H9 (cell line): ENCODE data around the gene UNC79. TPM values are rescaled to one million over a fixed set of nuclear protein-coding genes. Genes with fewer than 3 reads are reported as not detected.

ENCODE experiments used
- DNase-seq: peaks from one replicate; pipeline ENCODE4 v3.0.0-alpha.2; 2017
- H2AFZ ChIP-seq: one replicate; pipeline ENCODE4 v1.6.1; 2013; ENCODE audit warnings: mild to moderate bottlenecking, low read length, control low read depth, moderate library complexity
- H2AK5ac ChIP-seq: 2 replicates; pipeline ENCODE4 v1.6.1; 2013; ENCODE audit warnings: low read length, control low read depth, mixed read lengths; ENCODE audit not compliant: insufficient read length
- H2BK120ac ChIP-seq: one replicate; pipeline ENCODE4 v1.6.1; 2013; ENCODE audit warnings: low read depth, mild to moderate bottlenecking, low read length, control low read depth, inconsistent platforms; ENCODE audit not compliant: poor library complexity, severe bottlenecking
- H2BK12ac ChIP-seq: 2 replicates; pipeline ENCODE4 v1.6.1; 2013; ENCODE audit warnings: low read length, control low read depth, mixed read lengths, low read depth; ENCODE audit not compliant: insufficient read length
- H2BK15ac ChIP-seq: 2 replicates; pipeline ENCODE4 v1.6.1; 2013; ENCODE audit warnings: low read depth, low read length, control low read depth
- H2BK20ac ChIP-seq: one replicate; pipeline ENCODE4 v1.6.1; 2013; ENCODE audit warnings: low read depth, mild to moderate bottlenecking, low read length, control low read depth, inconsistent platforms; ENCODE audit not compliant: poor library complexity, severe bottlenecking
- H2BK5ac ChIP-seq: 2 replicates; pipeline ENCODE4 v1.6.1; 2013; ENCODE audit warnings: low read length, control low read depth, mixed read lengths; ENCODE audit not compliant: insufficient read length
- H3K14ac ChIP-seq: 2 replicates; pipeline ENCODE4 v1.6.1; 2013; ENCODE audit warnings: low read length, control low read depth; ENCODE audit not compliant: insufficient read depth
- H3K18ac ChIP-seq: 2 replicates; pipeline ENCODE4 v1.6.1; 2013; ENCODE audit warnings: low read depth, mild to moderate bottlenecking, mixed read lengths, low read length, control low read depth; ENCODE audit not compliant: insufficient read length
- H3K23ac ChIP-seq: 2 replicates; pipeline ENCODE4 v1.6.1; 2013; ENCODE audit warnings: low read length, control low read depth, mixed read lengths, low read depth; ENCODE audit not compliant: insufficient read length
- H3K23me2 ChIP-seq: 2 replicates; pipeline ENCODE4 v1.6.1; 2013; ENCODE audit warnings: low read depth, mild to moderate bottlenecking, mixed read lengths, low read length, control low read depth; ENCODE audit not compliant: insufficient read length, poor library complexity, severe bottlenecking
- H3K27ac ChIP-seq: 2 replicates; pipeline ENCODE4 v1.5.1; 2013; ENCODE audit warnings: low read length, control low read depth, mixed read lengths, low read depth; ENCODE audit not compliant: insufficient read length
- H3K27me3 ChIP-seq: 2 replicates; pipeline ENCODE4 v1.6.1; 2013; ENCODE audit warnings: low read length, control low read depth, inconsistent platforms; ENCODE audit not compliant: insufficient read depth
- H3K4ac ChIP-seq: 2 replicates; pipeline ENCODE4 v1.6.1; 2013; ENCODE audit warnings: low read depth, mild to moderate bottlenecking, control low read depth, inconsistent platforms, low read length, moderate library complexity
- H3K4me1 ChIP-seq: 2 replicates; pipeline ENCODE4 v1.6.1; 2013; ENCODE audit warnings: low read length, control low read depth, inconsistent platforms; ENCODE audit not compliant: insufficient read depth
- H3K4me2 ChIP-seq: 2 replicates; pipeline ENCODE4 v1.6.1; 2013; ENCODE audit warnings: low read length, control low read depth, mixed read lengths; ENCODE audit not compliant: insufficient read length, insufficient read depth
- H3K56ac ChIP-seq: 2 replicates; pipeline ENCODE4 v1.6.1; 2013; ENCODE audit warnings: low read depth, mild to moderate bottlenecking, mixed read lengths, low read length, control low read depth; ENCODE audit not compliant: insufficient read length
- H3K79me1 ChIP-seq: 2 replicates; pipeline ENCODE4 v1.6.1; 2013; ENCODE audit warnings: low read depth, mild to moderate bottlenecking, moderate library complexity, low read length, control low read depth, inconsistent platforms; ENCODE audit not compliant: insufficient read depth, poor library complexity, severe bottlenecking
- H3K79me2 ChIP-seq: 2 replicates; pipeline ENCODE4 v1.6.1; 2013; ENCODE audit warnings: low read length, control low read depth, inconsistent platforms; ENCODE audit not compliant: insufficient read depth
- H3K9ac ChIP-seq: 2 replicates; pipeline ENCODE4 v1.6.1; 2013; ENCODE audit warnings: low read length, control low read depth, mixed read lengths; ENCODE audit not compliant: insufficient read length; ENCODE audit errors: extremely low read depth
- H3K9me3 ChIP-seq: one replicate; pipeline ENCODE4 v1.6.1; 2013; ENCODE audit warnings: low read depth, low read length, inconsistent platforms; ENCODE audit not compliant: control insufficient read depth
- H3T11ph ChIP-seq: one replicate; pipeline ENCODE4 v1.6.1; 2013; ENCODE audit warnings: mild to moderate bottlenecking, low read length, control low read depth, inconsistent platforms
- H4K20me1 ChIP-seq: one replicate; pipeline ENCODE4 v1.6.1; 2013; ENCODE audit not compliant: control insufficient read depth, insufficient read length, insufficient read depth
- H4K5ac ChIP-seq: 2 replicates; pipeline ENCODE4 v1.6.1; 2013; ENCODE audit warnings: low read depth, mild to moderate bottlenecking, mixed read lengths, low read length, control low read depth; ENCODE audit not compliant: insufficient read length
- H4K8ac ChIP-seq: replicated peaks from 2 replicates; pipeline ENCODE4 v1.6.1; 2013; ENCODE audit warnings: low read length, control low read depth, mixed read lengths, low read depth; ENCODE audit not compliant: insufficient read length
- H4K91ac ChIP-seq: 2 replicates; pipeline ENCODE4 v1.6.1; 2013; ENCODE audit warnings: low read depth, mild to moderate bottlenecking, moderate library complexity, mixed read lengths, low read length, control low read depth; ENCODE audit not compliant: insufficient read length
- H3K27ac Mint-ChIP-seq, 3 experiments: 2 replicates in 2 of 3; 3 replicates in 1 of 3; pipeline ENCODE4 v1.8.0; 2020 to 2021; ENCODE audit warnings: mixed read lengths in 3 of 3, mild to moderate bottlenecking in 1 of 3, moderate library complexity in 1 of 3
- H3K27me3 Mint-ChIP-seq: 2 replicates; pipeline ENCODE4 v1.8.0; 2021; ENCODE audit warnings: low read depth, mild to moderate bottlenecking, moderate library complexity, mixed read lengths
- H3K36me3 Mint-ChIP-seq, 3 experiments: 2 replicates in 2 of 3; 3 replicates in 1 of 3; pipeline ENCODE4 v1.8.0; 2020 to 2021; ENCODE audit warnings: low read depth in 3 of 3, mixed read lengths in 3 of 3; ENCODE audit not compliant: insufficient read depth in 1 of 3
- H3K4me1 Mint-ChIP-seq, 2 experiments: 2 replicates each; pipeline ENCODE4 v1.8.0; 2020; ENCODE audit warnings: mixed read lengths in 2 of 2
- H3K4me3 Mint-ChIP-seq, 2 experiments: 2 replicates in 1 of 2; 3 replicates in 1 of 2; pipeline ENCODE4 v1.8.0; 2020 to 2021; ENCODE audit warnings: mild to moderate bottlenecking in 2 of 2, mixed read lengths in 2 of 2, moderate library complexity in 1 of 2
- H3K9me3 Mint-ChIP-seq, 2 experiments: 2 replicates in 1 of 2; 3 replicates in 1 of 2; pipeline ENCODE4 v1.8.0; 2020; ENCODE audit warnings: mild to moderate bottlenecking in 2 of 2, mixed read lengths in 2 of 2, moderate library complexity in 1 of 2
- CTCF ChIP-seq: fragments of 200-600 bp; sonication (generic); conservative IDR thresholded peaks from 3 replicates; pipeline ENCODE4 v1.8.0; 2021; ENCODE audit warnings: antibody characterized with exemption, mild to moderate bottlenecking
- WGBS: extraction: QIAGEN DNeasy Blood & Tissue Kit; methylation state at CpG from one replicate; pipeline ENCODE4 v1.1.7; 2013; ENCODE audit warnings: missing lambda C conversion rate, low lambda C conversion rate, mixed read lengths; ENCODE audit not compliant: insufficient read length; ENCODE audit errors: extremely low coverage; 5-methylcytosine and 5-hydroxymethylcytosine counted together
- total RNA-seq: library from RNA; stranded (reverse); gene quantifications from 2 replicates; pipeline ENCODE4 v1.2.1, GENCODE V29; 2021

The UNC79 gene
- total RNA-seq, 1 experiment from 2014 or later = 3.0 TPM

DNA sequence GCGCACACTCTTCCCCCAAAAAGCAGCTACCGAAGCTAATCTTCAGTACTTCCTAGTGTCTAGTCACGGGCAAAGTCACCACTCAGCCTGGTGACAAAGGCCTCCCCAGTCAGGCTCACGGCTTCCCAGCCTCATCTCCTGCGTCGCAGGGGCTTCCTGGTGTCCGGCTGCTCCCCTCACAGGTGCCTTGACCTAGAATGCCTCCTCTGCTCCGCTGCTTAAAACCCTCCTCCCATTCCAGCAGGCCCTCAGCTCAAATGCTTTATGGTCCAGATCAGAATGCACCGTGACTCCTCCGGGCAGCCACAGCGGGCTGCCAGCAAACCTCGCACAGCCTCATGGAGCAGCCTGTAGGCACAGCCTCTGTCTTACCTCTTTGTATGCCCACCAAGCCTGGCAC is 304.5 kb downstream of the UNC79 start:
- Histone ChIP-seq H3K4me1 (no peaks in the 10 kb centered on the region), H2BK120ac (no peak overlapping the region), H3K23ac (no peak overlapping the region), H4K91ac (no peak overlapping the region), H3K4me2 (no peak overlapping the region), H3T11ph (no peak overlapping the region), H2AK5ac (no peak overlapping the region), H2BK5ac (no peak overlapping the region), H3K79me2 (no peaks in the 10 kb centered on the region), H2AFZ (no peak overlapping the region), H3K79me1 (no peaks in the 10 kb centered on the region), H4K20me1 (no peaks in the 10 kb centered on the region), H3K23me2 (no peaks in the 10 kb centered on the region), H2BK12ac (no peak overlapping the region), H2BK20ac (no peak overlapping the region), H3K4ac (no peak overlapping the region), H2BK15ac (no peak overlapping the region), H4K5ac (no peak overlapping the region), H3K27ac (no peak overlapping the region), H4K8ac (no peak overlapping the region), H3K18ac (no peak overlapping the region), H3K56ac (no peak overlapping the region), H3K9me3 (no peaks in the 10 kb centered on the region), H3K9ac (no peak overlapping the region), H3K27me3 (no peaks in the 10 kb centered on the region), H3K14ac (no peak overlapping the region)
- no CpG with 5 or more reads among the region's 12 CpGs for WGBS
- no peak for TF ChIP-seq CTCF
- Mint-ChIP-seq H3K9me3 (no peaks in the 10 kb centered on the region; a peak in 1 of 5 replicates), H3K27me3 (peaks cover 3% of the 10 kb centered on the region), H3K4me3 (no peak overlapping the region), H3K27ac (peak overlapping the region in 2 of 3 experiments; percentile 37 to 89; a peak in 2 of 7 replicates), H3K4me1 (peaks cover 15 to 25% of the 10 kb centered on the region in 2 experiments), H3K36me3 (peaks cover 0 to 2% (median 2%) of the 10 kb centered on the region in 3 experiments; a peak in 1 of 7 replicates)
- no peak for DNase-seq
